MCF 10A (cell line): ENCODE measurements around the gene PPM1A. TPM values are rescaled to one million over a fixed set of nuclear protein-coding genes. Genes with fewer than 3 reads are reported as not detected.

ENCODE experiments used
- BruUV-seq: library from RNA; stranded (reverse); fragments of 400-500 nt; replicated peaks from 2 replicates; lab custom pipeline; 2021; lab: Mats Ljungman, UMichigan
- CTCF ChIA-PET: fragments of 300-600 bp; sonication (Branson Sonifier 250); formaldehyde crosslinking; extraction: SDS; loops from one replicate; lab custom pipeline; 2021; ENCODE audit warnings: antibody characterized with exemption, inconsistent platforms; lab: Yijun Ruan, JAX
- POLR2A ChIA-PET: fragments of 300-600, 350-650 bp; sonication (Branson Sonifier 250); formaldehyde crosslinking; extraction: SDS; loops from one replicate; lab custom pipeline; 2020; ENCODE audit warnings: antibody characterized with exemption, inconsistent platforms; lab: Yijun Ruan, JAX
- DNase-seq: peaks from one replicate; pipeline ENCODE4 v3.0.0-alpha.2; 2018; ENCODE audit not compliant: unreplicated experiment
- H3K27ac Mint-ChIP-seq: one replicate; pipeline ENCODE4 v1.8.0; 2022; ENCODE audit warnings: mild to moderate bottlenecking, low read depth, mixed read lengths; ENCODE audit not compliant: unreplicated experiment
- H3K27me3 Mint-ChIP-seq: one replicate; pipeline ENCODE4 v1.8.0; 2022; ENCODE audit warnings: mixed read lengths; ENCODE audit not compliant: insufficient read depth, unreplicated experiment
- H3K36me3 Mint-ChIP-seq: one replicate; pipeline ENCODE4 v1.8.0; 2022; ENCODE audit warnings: mild to moderate bottlenecking, moderate library complexity, mixed read lengths; ENCODE audit not compliant: insufficient read depth, unreplicated experiment
- H3K4me1 Mint-ChIP-seq: one replicate; pipeline ENCODE4 v1.8.0; 2022; ENCODE audit warnings: mixed read lengths; ENCODE audit not compliant: insufficient read depth, unreplicated experiment
- H3K4me3 Mint-ChIP-seq: one replicate; pipeline ENCODE4 v1.8.0; 2022; ENCODE audit warnings: mild to moderate bottlenecking, moderate library complexity, mixed read lengths; ENCODE audit not compliant: unreplicated experiment
- H3K9me3 Mint-ChIP-seq: one replicate; pipeline ENCODE4 v1.8.0; 2022; ENCODE audit warnings: mixed read lengths; ENCODE audit not compliant: unreplicated experiment
- CTCF ChIP-seq: fragments of 200-600 bp; IDR thresholded peaks from one replicate; pipeline ENCODE4 v1.8.0; 2022; ENCODE audit warnings: antibody characterized with exemption, mild to moderate bottlenecking; ENCODE audit not compliant: unreplicated experiment
- intact Hi-C: fragments of 100-400 bp; cut with micrococcal nuclease; formaldehyde crosslinking; loops from 2 replicates; pipeline ENCODE4 v1.14.1; 2022
- total RNA-seq: library from RNA; stranded (reverse); gene quantifications from 2 replicates; pipeline ENCODE4 v1.2.3, GENCODE V29; 2022

PPM1A gene
- total RNA-seq, 1 experiment from 2014 or later: 50.4 TPM

GRCh38 chr14:60229614-60230013, 19.4 kb upstream of the PPM1A start:
- CTCF ChIA-PET: interaction anchor here (0.6 kb wide), 1 partner anchor 96 kb away, joined by 4 read pairs; no protein-coding TSS in a partner anchor
- intact Hi-C loops: no loop called here
- no TSS peak for BruUV-seq
- Mint-ChIP-seq H3K4me3 (no peak overlapping the region), H3K36me3 (no peaks in the 10 kb centered on the region), H3K27me3 (no peaks in the 10 kb centered on the region), H3K4me1 (no peaks in the 10 kb centered on the region), H3K9me3 (peaks cover 8% of the 10 kb centered on the region), H3K27ac (peak overlapping the region; percentile 31)
- POLR2A ChIA-PET: no interaction called here
- no peak for TF ChIP-seq CTCF
- DNase-seq: no peak

GRCh38 chr14:60232185-60232584, 16.8 kb upstream of the PPM1A start:
- H3K9me3 Mint-ChIP-seq: peaks cover 8% of the 10 kb centered on the region
- ChIA-PET POLR2A (interaction anchor here (0.6 kb wide), 1 partner anchor 748 kb away, joined by 3 read pairs; the partner anchor contains the start of genes JKAMP and L3HYPDH), CTCF (no interaction called here)
- intact Hi-C loops: no loop called here
- no peaks in the 10 kb centered on the region for H3K4me1 Mint-ChIP-seq
- no peak for TF ChIP-seq CTCF
- no peak overlapping the region for H3K27ac Mint-ChIP-seq
- no peaks in the 10 kb centered on the region for H3K36me3 Mint-ChIP-seq
- H3K27me3 Mint-ChIP-seq: no peaks in the 10 kb centered on the region
- no TSS peak for BruUV-seq
- no peak overlapping the region for H3K4me3 Mint-ChIP-seq
- DNase-seq: no peak

GRCh38 chr14:60233251-60233650, 15.8 kb upstream of the PPM1A start:
- no peaks in the 10 kb centered on the region for H3K27me3 Mint-ChIP-seq
- DNase-seq: no peak
- no peak overlapping the region for H3K27ac Mint-ChIP-seq
- intact Hi-C loops: no loop called here
- no peak for TF ChIP-seq CTCF
- H3K9me3 Mint-ChIP-seq: peaks cover 8% of the 10 kb centered on the region
- POLR2A ChIA-PET: no interaction called here
- no TSS peak for BruUV-seq
- H3K4me1 Mint-ChIP-seq: no peaks in the 10 kb centered on the region
- CTCF ChIA-PET: no interaction called here
- H3K36me3 Mint-ChIP-seq: no peaks in the 10 kb centered on the region
- no peak overlapping the region for H3K4me3 Mint-ChIP-seq

GRCh38 chr14:60233891-60234290, 15.1 kb upstream of the PPM1A start:
- DNase-seq: no peak
- H3K27ac Mint-ChIP-seq: no peak overlapping the region
- H3K36me3 Mint-ChIP-seq: no peaks in the 10 kb centered on the region
- peaks cover 8% of the 10 kb centered on the region for H3K9me3 Mint-ChIP-seq
- H3K27me3 Mint-ChIP-seq: no peaks in the 10 kb centered on the region
- TF ChIP-seq CTCF: no peak
- no peaks in the 10 kb centered on the region for H3K4me1 Mint-ChIP-seq
- intact Hi-C loops: no loop called here
- no peak overlapping the region for H3K4me3 Mint-ChIP-seq
- ChIA-PET POLR2A (interaction anchor here (1.4 kb wide), 1 partner anchor 15 kb away, joined by 3 read pairs; the partner anchor contains the start of gene PPM1A), CTCF (no interaction called here)
- BruUV-seq: no TSS peak
